ENCODE results near the gene SMARCA4. TPM values are rescaled to one million over a fixed set of nuclear protein-coding genes. Genes with fewer than 3 reads are reported as not detected.

The SMARCA4 gene
- total RNA-seq, 2 experiments from 2014 or later, result 99.9 to 107 TPM

DNA sequence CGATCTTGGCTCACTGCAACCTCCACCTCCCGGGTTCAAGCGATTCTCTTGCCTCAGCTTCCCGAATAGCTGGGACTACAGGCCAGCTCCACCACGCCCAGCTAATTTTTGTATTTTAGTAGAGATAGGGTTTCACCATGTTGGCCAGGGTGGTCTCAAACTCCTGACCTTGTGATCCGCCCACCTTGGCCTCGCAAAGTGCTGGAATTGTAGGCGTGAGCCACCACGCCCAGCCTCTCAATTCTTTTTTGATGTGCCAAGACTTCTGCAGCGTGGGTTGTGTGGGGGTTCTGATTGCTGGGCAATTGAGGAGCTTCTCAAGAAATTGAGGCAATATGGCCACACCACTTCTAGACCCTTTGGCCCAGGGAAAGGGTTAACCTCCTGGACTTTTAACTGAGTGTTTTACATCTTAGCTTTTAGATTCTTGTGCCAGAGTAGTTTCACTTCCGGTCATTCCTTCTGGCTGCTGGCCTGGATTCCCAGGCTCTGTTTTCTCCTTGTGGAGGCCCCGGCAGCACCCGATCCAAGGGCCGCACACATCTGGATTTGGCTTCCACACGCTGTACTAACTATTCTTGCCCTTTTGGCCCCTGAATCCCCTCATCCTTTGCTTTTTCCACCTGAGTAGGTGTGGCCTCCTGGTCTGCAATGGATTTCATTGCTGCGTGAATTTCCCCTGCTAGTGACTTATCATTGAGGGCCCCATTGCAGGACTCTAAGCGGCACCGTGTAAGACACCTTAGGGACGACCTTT lies 14.7 kb downstream of the SMARCA4 start:
- Mint-ChIP-seq H3K36me3 (peaks cover 7% of the 10 kb centered on the region), H3K27ac (no peak overlapping the region), H3K27me3 (no peaks in the 10 kb centered on the region), H3K9me3 (no peaks in the 10 kb centered on the region), H3K4me1 (peaks cover 18% of the 10 kb centered on the region), H3K4me3 (no peak overlapping the region)
- ATAC-seq (ENCODE audit: low read depth), result no peak
- POLR2A ChIA-PET, result no interaction called here
- DNase-seq, result no peak

DNA sequence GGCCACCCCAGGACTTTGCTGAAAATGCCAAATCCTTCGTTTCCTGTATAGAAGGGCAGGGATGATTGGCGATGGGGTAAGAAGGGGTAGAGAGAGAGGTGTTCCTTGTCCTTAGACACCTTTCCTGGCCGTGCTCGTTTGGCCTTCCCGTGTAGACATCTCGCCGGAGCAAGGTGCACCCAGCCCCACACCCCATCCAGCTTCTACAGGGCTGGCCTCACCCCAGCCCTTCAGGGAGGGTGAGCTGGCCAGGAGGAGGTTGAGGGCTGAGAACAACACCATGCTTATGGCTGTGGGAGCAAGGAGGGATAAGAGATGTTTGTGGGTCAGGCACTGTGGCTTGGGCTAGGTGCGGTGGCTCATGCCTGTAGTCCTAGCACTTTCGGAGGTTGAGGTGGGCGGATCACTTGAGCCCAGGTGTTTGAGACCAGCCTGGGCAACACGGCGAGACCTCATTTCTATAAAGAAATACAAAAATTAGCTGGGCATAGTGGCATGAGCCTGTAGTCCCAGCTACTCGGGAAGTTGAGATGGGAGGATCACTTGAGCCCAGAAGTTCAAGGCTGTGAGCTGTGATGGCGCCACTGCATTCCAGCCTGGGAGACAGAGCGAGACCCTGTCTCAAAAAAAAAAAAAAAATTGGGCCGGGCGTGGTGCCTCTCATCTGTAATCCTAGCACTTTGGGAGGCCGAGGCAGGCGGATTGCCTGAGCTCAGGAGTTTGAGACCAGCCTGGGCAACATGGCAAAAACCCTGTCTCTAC lies 15.5 kb downstream of the SMARCA4 start:
- Mint-ChIP-seq H3K27me3 (no peaks in the 10 kb centered on the region), H3K4me3 (no peak overlapping the region), H3K4me1 (peaks cover 17% of the 10 kb centered on the region), H3K9me3 (no peaks in the 10 kb centered on the region), H3K27ac (no peak overlapping the region), H3K36me3 (peaks cover 7% of the 10 kb centered on the region)
- DNase-seq (no peak), ATAC-seq (ENCODE audit: low read depth) (no peak)
- POLR2A ChIA-PET, result no interaction called here

DNA sequence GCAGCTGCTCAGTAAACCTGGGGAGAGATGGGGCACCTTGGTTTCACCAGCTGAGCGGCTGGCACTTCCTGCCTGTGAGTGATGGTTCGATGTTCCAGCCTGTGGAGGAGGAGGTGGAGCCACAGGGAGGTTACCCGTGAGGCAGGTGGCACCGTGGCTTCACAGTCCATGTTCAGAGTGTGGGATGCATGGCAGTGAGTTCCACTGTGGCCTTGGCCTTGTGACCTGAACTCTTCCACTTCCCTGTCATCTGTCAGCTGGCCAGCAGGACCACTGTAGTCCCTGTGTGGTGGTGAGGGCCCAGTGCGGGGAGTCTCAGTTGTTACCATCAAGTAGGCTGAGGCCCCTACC lies 16.9 kb downstream of the SMARCA4 start:
- Mint-ChIP-seq H3K27me3 (no peaks in the 10 kb centered on the region), H3K27ac (no peak overlapping the region), H3K4me3 (no peak overlapping the region), H3K36me3 (peaks cover 7% of the 10 kb centered on the region), H3K9me3 (no peaks in the 10 kb centered on the region), H3K4me1 (peaks cover 17% of the 10 kb centered on the region)
- POLR2A ChIA-PET, result no interaction called here
- ATAC-seq (ENCODE audit: low read depth), result no peak
- DNase-seq, result no peak

DNA sequence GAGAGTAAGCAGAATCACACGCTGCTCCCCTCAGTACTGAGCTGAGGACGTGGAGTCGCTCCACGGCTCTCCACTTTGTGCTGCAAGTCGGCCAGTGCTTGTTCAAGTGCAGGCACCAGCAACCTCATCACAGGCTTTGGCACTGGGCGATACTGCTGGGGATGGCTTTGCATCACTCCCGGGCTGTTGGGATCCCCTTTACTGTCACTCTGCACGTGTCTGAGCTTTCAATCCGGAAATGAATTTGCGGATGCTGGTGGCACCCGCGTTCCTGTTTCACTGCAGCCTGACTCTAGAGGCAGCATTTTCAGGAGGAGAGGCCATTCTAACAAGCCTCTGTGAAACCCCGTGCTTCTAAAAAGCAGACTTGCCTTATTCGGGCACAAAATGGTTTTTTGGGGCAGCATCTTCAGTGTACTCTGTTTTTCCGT lies 19.1 kb downstream of the SMARCA4 start:
- peak overlapping the region; percentile 22 for H3K4me3 Mint-ChIP-seq
- DNase-seq, result no peak

DNA sequence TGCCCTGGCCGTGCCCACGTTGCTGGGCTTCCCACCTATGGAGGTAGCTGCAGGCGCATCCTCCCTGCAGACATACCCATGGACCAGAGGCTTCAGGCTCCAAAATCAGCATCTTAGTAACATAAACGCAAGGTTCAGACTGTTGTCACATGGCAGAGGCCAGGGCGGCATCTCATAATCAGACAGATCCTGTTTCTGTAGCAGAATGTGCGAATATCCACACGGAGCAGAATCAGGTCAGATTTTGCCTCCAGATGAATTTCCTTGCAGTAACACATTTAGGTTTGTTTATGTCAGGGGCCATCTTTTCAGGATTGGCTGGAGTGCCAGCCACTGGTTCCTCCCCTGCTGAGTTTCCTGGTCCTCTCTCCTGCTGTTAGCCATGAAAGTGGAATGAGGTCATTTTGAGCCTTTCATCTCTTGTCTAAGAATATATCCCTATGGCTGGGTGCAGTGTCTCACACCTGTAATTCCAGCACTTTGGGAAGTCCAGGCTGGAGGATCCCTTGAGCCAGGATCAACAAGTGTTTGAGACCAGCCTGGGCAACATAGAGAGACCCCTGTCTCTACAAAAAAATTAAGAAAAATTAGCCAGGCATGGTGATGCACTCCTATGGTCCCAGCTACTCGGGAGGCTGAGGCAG lies 20.5 kb downstream of the SMARCA4 start:
- no peak for ATAC-seq (ENCODE audit: low read depth)
- Mint-ChIP-seq H3K27ac (no peak overlapping the region), H3K4me1 (peaks cover 7% of the 10 kb centered on the region), H3K9me3 (no peaks in the 10 kb centered on the region), H3K36me3 (no peaks in the 10 kb centered on the region), H3K27me3 (no peaks in the 10 kb centered on the region), H3K4me3 (no peak overlapping the region)
- POLR2A ChIA-PET, result interaction anchor here (0.6 kb wide), 1 partner anchor 92 kb away, joined by 3 read pairs; no protein-coding TSS in a partner anchor
- no peak for DNase-seq

More for the DNA sequence above, 19.1 kb downstream of the SMARCA4 start:
- no peak overlapping the region for H3K27ac Mint-ChIP-seq
- H3K36me3 Mint-ChIP-seq, result no peaks in the 10 kb centered on the region
- H3K27me3 Mint-ChIP-seq, result no peaks in the 10 kb centered on the region
- ATAC-seq (ENCODE audit: low read depth), result peak; percentile 61
- peaks cover 10% of the 10 kb centered on the region for H3K4me1 Mint-ChIP-seq
- POLR2A ChIA-PET, result no interaction called here
- no peaks in the 10 kb centered on the region for H3K9me3 Mint-ChIP-seq

DNA sequence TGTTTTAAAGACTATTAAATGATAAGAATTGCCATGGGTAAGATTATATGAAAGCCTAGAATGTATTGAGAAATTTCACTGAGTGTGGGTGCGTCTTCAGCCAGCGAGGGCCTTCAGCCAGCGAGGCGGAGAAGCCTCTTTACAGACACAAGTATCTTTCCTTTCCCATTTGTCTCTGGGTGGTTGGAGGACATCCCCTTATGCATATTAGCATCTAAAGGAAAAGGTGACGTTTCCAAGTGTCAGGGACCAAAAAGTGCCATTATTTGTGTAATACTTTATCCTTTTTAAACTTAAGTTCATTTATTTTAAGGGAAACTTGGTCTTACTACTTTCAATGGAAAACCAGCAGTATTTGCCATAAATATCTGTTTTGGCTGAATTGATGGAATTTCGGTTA lies 22.2 kb downstream of the SMARCA4 start:
- H3K9me3 Mint-ChIP-seq, result no peaks in the 10 kb centered on the region
- no peaks in the 10 kb centered on the region for H3K36me3 Mint-ChIP-seq

DNA sequence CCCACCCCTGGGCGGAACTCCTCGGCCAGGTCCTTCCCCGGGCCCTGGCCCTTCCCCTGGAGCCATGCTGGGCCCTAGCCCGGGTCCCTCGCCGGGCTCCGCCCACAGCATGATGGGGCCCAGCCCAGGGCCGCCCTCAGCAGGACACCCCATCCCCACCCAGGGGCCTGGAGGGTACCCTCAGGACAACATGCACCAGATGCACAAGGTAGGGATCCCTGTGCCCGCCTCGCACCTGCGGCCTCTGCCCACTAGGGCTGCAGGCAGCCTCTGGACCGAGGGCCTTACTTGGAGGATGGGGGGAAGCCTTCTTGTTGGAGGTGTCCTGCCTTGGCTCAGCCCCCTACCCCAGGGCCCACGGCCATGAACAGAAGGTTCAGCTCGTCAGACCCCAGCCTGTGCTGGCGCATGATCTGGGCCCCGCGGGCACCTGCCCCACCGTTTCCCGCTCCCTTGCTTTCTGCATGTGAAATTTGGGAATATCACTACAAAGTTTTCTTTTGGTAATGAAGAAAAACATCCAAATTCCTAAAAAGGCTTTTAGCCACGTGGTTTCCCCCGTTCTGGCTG lies 23.4 kb downstream of the SMARCA4 start:
- H3K4me1 Mint-ChIP-seq, result peaks cover 3% of the 10 kb centered on the region
- H3K9me3 Mint-ChIP-seq, result no peaks in the 10 kb centered on the region
- H3K27ac Mint-ChIP-seq, result no peak overlapping the region
- no peak for ATAC-seq (ENCODE audit: low read depth)
- DNase-seq, result no peak
- H3K27me3 Mint-ChIP-seq, result no peaks in the 10 kb centered on the region
- POLR2A ChIA-PET, result no interaction called here
- H3K36me3 Mint-ChIP-seq, result no peaks in the 10 kb centered on the region
- no peak overlapping the region for H3K4me3 Mint-ChIP-seq

More for the DNA sequence above, 22.2 kb downstream of the SMARCA4 start:
- POLR2A ChIA-PET, result interaction anchor here (0.7 kb wide), 1 partner anchor 71 kb away, joined by 3 read pairs; no protein-coding TSS in a partner anchor
- H3K27me3 Mint-ChIP-seq, result no peaks in the 10 kb centered on the region
- ATAC-seq (ENCODE audit: low read depth) (no peak), DNase-seq (no peak)
- no peak overlapping the region for H3K4me3 Mint-ChIP-seq
- no peak overlapping the region for H3K27ac Mint-ChIP-seq
- H3K4me1 Mint-ChIP-seq, result peaks cover 3% of the 10 kb centered on the region

DNA sequence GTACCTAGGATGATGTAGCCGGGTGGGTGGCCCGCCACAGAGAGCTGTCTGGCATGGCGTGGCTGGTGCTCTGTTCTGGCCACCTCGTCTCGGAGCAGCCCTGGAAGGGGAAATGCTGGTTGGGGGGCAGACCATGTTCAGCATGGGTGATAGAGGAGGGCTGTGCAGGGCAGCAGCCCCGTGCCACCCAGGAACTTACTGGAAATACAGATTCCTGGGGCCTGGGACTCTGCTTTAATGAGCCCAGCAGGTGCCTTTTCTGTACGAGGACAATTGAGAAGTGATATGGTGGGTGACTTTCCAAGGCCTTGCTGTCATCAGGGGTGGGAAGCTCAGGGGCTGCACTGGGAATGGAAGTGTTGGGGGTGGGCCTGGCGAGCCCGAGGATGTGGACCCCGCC lies 24.7 kb downstream of the SMARCA4 start:
- Mint-ChIP-seq H3K36me3 (peaks cover 2% of the 10 kb centered on the region), H3K9me3 (no peaks in the 10 kb centered on the region), H3K27ac (no peak overlapping the region), H3K4me3 (no peak overlapping the region), H3K4me1 (no peaks in the 10 kb centered on the region), H3K27me3 (no peaks in the 10 kb centered on the region)
- POLR2A ChIA-PET, result no interaction called here
- ATAC-seq (ENCODE audit: low read depth), result no peak
- DNase-seq, result no peak

DNA sequence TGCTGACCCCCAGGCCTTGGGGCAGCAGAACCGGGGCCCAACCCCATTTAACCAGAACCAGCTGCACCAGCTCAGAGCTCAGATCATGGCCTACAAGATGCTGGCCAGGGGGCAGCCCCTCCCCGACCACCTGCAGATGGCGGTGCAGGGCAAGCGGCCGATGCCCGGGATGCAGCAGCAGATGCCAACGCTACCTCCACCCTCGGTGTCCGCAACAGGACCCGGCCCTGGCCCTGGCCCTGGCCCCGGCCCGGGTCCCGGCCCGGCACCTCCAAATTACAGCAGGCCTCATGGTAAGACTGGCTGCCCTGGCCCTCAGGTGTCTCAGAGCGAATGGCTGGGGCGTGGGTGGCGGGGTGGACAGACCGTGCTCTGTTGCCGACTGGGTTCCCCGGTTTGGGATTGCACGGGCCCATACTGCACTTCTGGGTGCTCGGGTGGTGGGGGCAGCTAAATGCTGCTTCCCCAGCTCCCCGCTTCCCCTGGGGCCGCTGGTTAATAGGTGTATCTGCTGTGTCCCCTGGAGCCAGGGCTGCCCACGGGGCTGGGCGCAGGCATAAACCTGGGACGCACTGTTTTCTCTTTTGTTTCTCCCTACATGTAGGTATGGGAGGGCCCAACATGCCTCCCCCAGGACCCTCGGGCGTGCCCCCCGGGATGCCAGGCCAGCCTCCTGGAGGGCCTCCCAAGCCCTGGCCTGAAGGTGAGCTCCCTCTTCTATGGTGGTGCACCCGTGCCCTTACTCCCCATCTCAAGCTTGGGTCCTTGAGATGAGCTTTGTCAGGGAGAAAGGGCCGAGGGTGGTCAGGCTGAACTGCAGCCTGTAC lies 25.7 kb downstream of the SMARCA4 start:
- no peaks in the 10 kb centered on the region for H3K4me1 Mint-ChIP-seq
- H3K36me3 Mint-ChIP-seq, result peaks cover 5% of the 10 kb centered on the region
- H3K4me3 Mint-ChIP-seq, result no peak overlapping the region
- DNase-seq, result no peak
- no peak overlapping the region for H3K27ac Mint-ChIP-seq
- ATAC-seq (ENCODE audit: low read depth), result no peak
- POLR2A ChIA-PET, result no interaction called here
- no peaks in the 10 kb centered on the region for H3K9me3 Mint-ChIP-seq
- no peaks in the 10 kb centered on the region for H3K27me3 Mint-ChIP-seq

DNA sequence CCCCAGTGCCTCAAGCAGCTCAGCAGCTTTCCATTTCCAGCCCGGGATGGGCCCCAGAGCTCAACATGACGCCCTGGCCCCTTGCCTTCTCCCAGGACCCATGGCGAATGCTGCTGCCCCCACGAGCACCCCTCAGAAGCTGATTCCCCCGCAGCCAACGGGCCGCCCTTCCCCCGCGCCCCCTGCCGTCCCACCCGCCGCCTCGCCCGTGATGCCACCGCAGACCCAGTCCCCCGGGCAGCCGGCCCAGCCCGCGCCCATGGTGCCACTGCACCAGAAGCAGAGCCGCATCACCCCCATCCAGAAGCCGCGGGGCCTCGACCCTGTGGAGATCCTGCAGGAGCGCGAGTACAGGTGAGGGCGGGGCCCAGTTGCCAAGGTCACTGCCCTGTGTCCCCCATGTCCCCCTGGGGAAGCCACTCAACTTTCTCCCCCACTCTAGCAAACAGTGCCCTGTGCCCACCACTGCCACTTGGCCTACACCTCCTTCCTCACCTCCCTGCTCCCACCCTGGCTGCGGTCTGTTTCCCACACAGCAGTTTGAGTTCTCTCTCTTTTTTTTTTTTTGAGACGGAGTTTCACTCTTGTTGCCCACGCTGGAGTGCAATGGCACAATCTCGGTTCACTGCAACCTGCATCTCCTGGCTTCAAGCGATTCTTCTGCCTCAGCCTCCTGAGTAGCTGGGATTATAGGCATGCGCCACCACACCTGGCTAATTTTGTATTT lies 26.9 kb downstream of the SMARCA4 start:
- Mint-ChIP-seq H3K27ac (no peak overlapping the region), H3K27me3 (no peaks in the 10 kb centered on the region), H3K36me3 (peaks cover 6% of the 10 kb centered on the region)

DNA sequence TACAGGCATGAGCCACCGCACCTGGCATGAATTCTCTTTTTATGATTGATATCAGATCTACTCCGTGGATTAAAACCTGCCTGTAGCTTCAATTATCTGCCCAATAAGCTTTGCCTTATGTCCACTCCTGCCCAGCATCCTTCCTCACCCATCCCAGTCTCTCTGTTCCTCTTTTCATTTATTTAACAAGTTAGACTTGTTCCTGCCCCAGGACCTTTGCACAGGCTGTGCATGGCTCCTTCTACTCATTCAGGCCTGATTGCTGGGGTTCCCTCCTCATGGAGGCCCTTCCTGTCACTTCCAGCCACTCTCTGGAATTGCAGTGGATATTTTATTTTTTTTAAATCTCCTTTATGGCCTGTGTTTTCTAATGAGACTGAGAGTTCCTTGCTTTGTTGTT lies 27.6 kb downstream of the SMARCA4 start:
- DNase-seq (no peak), ATAC-seq (ENCODE audit: low read depth) (no peak)
- POLR2A ChIA-PET, result no interaction called here
- Mint-ChIP-seq H3K27me3 (no peaks in the 10 kb centered on the region), H3K4me3 (no peak overlapping the region), H3K9me3 (no peaks in the 10 kb centered on the region), H3K27ac (no peak overlapping the region), H3K36me3 (peaks cover 6% of the 10 kb centered on the region), H3K4me1 (no peaks in the 10 kb centered on the region)

More for the DNA sequence above, 26.9 kb downstream of the SMARCA4 start:
- Mint-ChIP-seq H3K9me3 (no peaks in the 10 kb centered on the region), H3K4me3 (no peak overlapping the region), H3K4me1 (no peaks in the 10 kb centered on the region)
- POLR2A ChIA-PET, result no interaction called here
- DNase-seq (no peak), ATAC-seq (ENCODE audit: low read depth) (no peak)

DNA sequence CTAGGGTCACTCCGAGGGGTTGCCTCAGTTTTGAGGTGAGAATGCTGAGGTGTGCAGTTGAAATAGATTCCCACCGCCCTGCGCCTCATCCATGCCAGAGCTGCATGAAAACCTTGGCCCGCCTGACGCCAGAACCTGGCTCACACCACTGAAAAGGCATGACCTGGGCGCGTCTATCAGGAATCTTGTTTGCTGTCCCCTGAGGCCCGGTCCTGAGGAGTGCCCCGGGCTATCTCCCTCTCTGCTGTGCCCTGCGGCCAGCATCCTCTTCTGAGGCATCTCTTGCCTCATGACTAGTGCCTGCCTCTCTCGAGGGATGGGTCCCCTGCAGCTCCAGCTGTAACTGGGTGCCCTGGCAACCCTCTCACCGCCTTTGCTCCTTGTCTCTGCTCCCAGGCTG lies 28.1 kb downstream of the SMARCA4 start:
- H3K4me1 Mint-ChIP-seq, result no peaks in the 10 kb centered on the region
- ATAC-seq (ENCODE audit: low read depth) (no peak), DNase-seq (no peak)
- no peak overlapping the region for H3K4me3 Mint-ChIP-seq
- H3K27ac Mint-ChIP-seq, result no peak overlapping the region
- peaks cover 6% of the 10 kb centered on the region for H3K36me3 Mint-ChIP-seq
- no peaks in the 10 kb centered on the region for H3K27me3 Mint-ChIP-seq
- H3K9me3 Mint-ChIP-seq, result no peaks in the 10 kb centered on the region
- POLR2A ChIA-PET, result interaction anchor here (0.7 kb wide), 1 partner anchor 422 kb away, joined by 5 read pairs; no protein-coding TSS in a partner anchor
